Testis (tissue), 2 donors: ENCODE data around the gene ESR2.

Source experiments
- CTCF ChIP-seq, 3 experiments: fragments of 450-650 bp in 2 of 3; fragments of 200-600 bp in 1 of 3; sonication (generic) in 1 of 3; IDR thresholded peaks; one replicate each; pipeline ENCODE4 v1.5.1; 2016 to 2019; ENCODE audit warnings: antibody characterized with exemption in 3 of 3, mild to moderate bottlenecking in 2 of 3, moderate library complexity in 1 of 3
- POLR2A ChIP-seq: fragments of 450-650 bp; IDR thresholded peaks from one replicate; pipeline ENCODE4 v1.6.1; 2017; ENCODE audit warnings: antibody characterized with exemption, mild to moderate bottlenecking, moderate library complexity

GRCh38 chr14:64091217-64091616 lies 203.0 kb downstream of the ESR2 start:
- no peak for TF ChIP-seq CTCF (IDR thresholded peaks at IDR 0.05)
- no peak for TF ChIP-seq POLR2A
